ENCODE measurements around the gene FCER1G.
"Not testable (repeated sequence)": the region's sequence is repeated elsewhere in the genome, so short reads cannot be mapped to it uniquely, and the experiment has no call there.

The FCER1G gene

GRCh38 chr1:161235957-161236775 lies 21.1 kb downstream of the FCER1G start:
- DNase-seq, result no peak

GRCh38 chr1:161238039-161238473 lies 23.0 kb downstream of the FCER1G start, which contains the start of gene NR1I3:
Gene NR1I3 (minus strand): TSS chr1:161238203. CDS start chr1:161236565, 1,638 bp downstream.
- DNase-seq, result no peak

- DNase-seq, result no peak
Observed at GRCh38 chr1:161241682-161242081, 26.6 kb downstream of the FCER1G start.

- DNase-seq, result no peak
Observed at GRCh38 chr1:161242313-161242712, 27.2 kb downstream of the FCER1G start.

- no peak for DNase-seq
Observed at GRCh38 chr1:161244888-161245287, 29.8 kb downstream of the FCER1G start.

GRCh38 chr1:161250100-161250499 lies 35.0 kb downstream of the FCER1G start:
- not testable (repeated sequence) for DNase-seq

- DNase-seq, result no peak
Observed at GRCh38 chr1:161250829-161251228, 35.7 kb downstream of the FCER1G start.

GRCh38 chr1:161251579-161251978 lies 36.5 kb downstream of the FCER1G start:
- no peak for DNase-seq

- not testable (repeated sequence) for DNase-seq
Observed at GRCh38 chr1:161255302-161255701, 40.2 kb downstream of the FCER1G start.

GRCh38 chr1:161255955-161256520 lies 40.9 kb downstream of the FCER1G start:
- DNase-seq, result not testable (repeated sequence)

- DNase-seq, result not testable (repeated sequence)
Observed at GRCh38 chr1:161257109-161257508, 42.0 kb downstream of the FCER1G start.

GRCh38 chr1:161258439-161259344 lies 43.6 kb downstream of the FCER1G start, which contains the start of gene PCP4L1:
Gene PCP4L1 (plus strand): TSS chr1:161258745. CDS start chr1:161258975, 230 bp downstream.
- peak; percentile 32 for DNase-seq

GRCh38 chr1:161259345-161259702 lies 44.2 kb downstream of the FCER1G start:
- DNase-seq, result no peak

- DNase-seq, result no peak
Observed at GRCh38 chr1:161259765-161260164, 44.7 kb downstream of the FCER1G start.

GRCh38 chr1:161260376-161261260 lies 45.5 kb downstream of the FCER1G start:
- DNase-seq, result no peak

GRCh38 chr1:161261261-161262235 lies 46.5 kb downstream of the FCER1G start:
- DNase-seq, result no peak

- no peak for DNase-seq
Observed at GRCh38 chr1:161265305-161265704, 50.2 kb downstream of the FCER1G start.

GRCh38 chr1:161266202-161266601 lies 51.1 kb downstream of the FCER1G start:
- DNase-seq, result no peak

- DNase-seq, result no peak
Observed at GRCh38 chr1:161266836-161267235, 51.7 kb downstream of the FCER1G start.

GRCh38 chr1:161267321-161267720 lies 52.2 kb downstream of the FCER1G start:
- DNase-seq, result no peak
